Aorta (tissue), 5 donors: ENCODE results near the gene DEPDC1B. TPM values are rescaled to one million over a fixed set of nuclear protein-coding genes. Genes with fewer than 3 reads are reported as not detected.

ENCODE experiments used
- ATAC-seq: fragments of 200-7000 bp; cut with Tn5 transposase; one replicate; pipeline ENCODE4 v1.9.1; 2022; ENCODE audit warnings: moderate library complexity; ENCODE audit not compliant: low FRiP score
- DNase-seq, 2 donors: peaks; one replicate each; pipeline ENCODE4 v3.0.0-alpha.2; 2020
- H3K27ac ChIP-seq, 2 donors: one replicate each; pipeline ENCODE4 v1.5.1; 2013; ENCODE audit warnings: low read length in 2 of 2, mild to moderate bottlenecking in 2 of 2, moderate library complexity in 2 of 2, control low read depth in 1 of 2, inconsistent platforms in 1 of 2, low read depth in 1 of 2
- H3K27me3 ChIP-seq, 2 donors: one replicate each; pipeline ENCODE4 v1.6.1; 2013; ENCODE audit warnings: control low read depth in 1 of 2, low read length in 1 of 2, mild to moderate bottlenecking in 1 of 2, moderate library complexity in 1 of 2; ENCODE audit not compliant: insufficient read depth in 2 of 2, control insufficient read depth in 1 of 2
- H3K36me3 ChIP-seq, 2 donors: one replicate each; pipeline ENCODE4 v1.6.1; 2013; ENCODE audit warnings: control low read depth in 1 of 2, low read length in 1 of 2, mild to moderate bottlenecking in 1 of 2; ENCODE audit not compliant: insufficient read depth in 2 of 2, control insufficient read depth in 1 of 2
- H3K4me1 ChIP-seq, 2 donors: one replicate each; pipeline ENCODE4 v1.6.1; 2013; ENCODE audit warnings: low read length in 2 of 2, control low read depth in 1 of 2, mild to moderate bottlenecking in 1 of 2, moderate library complexity in 1 of 2; ENCODE audit not compliant: insufficient read depth in 2 of 2, control insufficient read depth in 1 of 2
- H3K4me3 ChIP-seq, 2 donors: one replicate each; pipeline ENCODE4 v1.5.1; 2013; ENCODE audit warnings: low read length in 2 of 2, control low read depth in 1 of 2, mild to moderate bottlenecking in 1 of 2
- H3K9me3 ChIP-seq: one replicate; pipeline ENCODE4 v1.6.1; 2013; ENCODE audit warnings: mild to moderate bottlenecking, low read length; ENCODE audit not compliant: control insufficient read depth
- WGBS, 2 donors: extraction: QIAGEN DNeasy Blood & Tissue Kit; methylation state at CpG; one replicate each; pipeline ENCODE4 v1.1.7; 2013; 5-methylcytosine and 5-hydroxymethylcytosine counted together
- intact Hi-C, 2 donors: fragments of 100-400 bp; cut with DNase I; formaldehyde crosslinking; loops; one replicate each; pipeline versions ENCODE4 v1.14.2 to v1.15.0; 2022
- polyA plus RNA-seq, 2 donors: library from polyadenylated mRNA; stranded (reverse); fragments of 200-250 nt; gene quantifications; one replicate each; pipeline ENCODE4 v1.2.3, GENCODE V29; 2013
- total RNA-seq, 2 donors: library from RNA; stranded (reverse); fragmentation: NEBNext Ultra II Directional; extraction: Animal tissue kit (Norgen Biotek cat#: 25700); gene quantifications; one replicate each; pipeline ENCODE4 v1.2.1, GENCODE V29; 2021
- donor health status: healthy with polysubstance abuse.
- donor health status: Bipolar disorder and iron deficiency.
- donor health status: DM: no; HTN: no; CAD: no.
- donor health status: DM: no; HTN: no; CAD: no.
- donor health status: DM: yes; HTN: yes; CAD: no.

DEPDC1B gene
- total and polyA plus RNA-seq, 4 donors: 0.48 to 2.1 (median 1.3) TPM; not detected in 1

- Histone ChIP-seq H3K27me3 (no peaks in the 10 kb centered on the region), H3K4me1 (no peaks in the 10 kb centered on the region), H3K27ac (no peak overlapping the region), H3K9me3 (no peaks in the 10 kb centered on the region), H3K36me3 (no peaks in the 10 kb centered on the region), H3K4me3 (no peak overlapping the region)
- no peak for DNase-seq
- no peak for ATAC-seq
- intact Hi-C loops: loop anchor here in 1 of 2 donors (5.0 kb wide), 1 partner anchor 867 kb away; no protein-coding TSS in a partner anchor
- WGBS, 2 donors: 79 to 84% methylated on average over 2 of the region's 2 CpGs
These were observed 25.5 kb downstream of the DEPDC1B start for GRCh38 chr5:60674251-60675069.

GRCh38 chr5:60673334-60673733, 26.6 kb downstream of the DEPDC1B start:
- no peak for ATAC-seq
- 96 to 98% methylated on average over 2 of the region's 2 CpGs for WGBS, 2 donors

DNA sequence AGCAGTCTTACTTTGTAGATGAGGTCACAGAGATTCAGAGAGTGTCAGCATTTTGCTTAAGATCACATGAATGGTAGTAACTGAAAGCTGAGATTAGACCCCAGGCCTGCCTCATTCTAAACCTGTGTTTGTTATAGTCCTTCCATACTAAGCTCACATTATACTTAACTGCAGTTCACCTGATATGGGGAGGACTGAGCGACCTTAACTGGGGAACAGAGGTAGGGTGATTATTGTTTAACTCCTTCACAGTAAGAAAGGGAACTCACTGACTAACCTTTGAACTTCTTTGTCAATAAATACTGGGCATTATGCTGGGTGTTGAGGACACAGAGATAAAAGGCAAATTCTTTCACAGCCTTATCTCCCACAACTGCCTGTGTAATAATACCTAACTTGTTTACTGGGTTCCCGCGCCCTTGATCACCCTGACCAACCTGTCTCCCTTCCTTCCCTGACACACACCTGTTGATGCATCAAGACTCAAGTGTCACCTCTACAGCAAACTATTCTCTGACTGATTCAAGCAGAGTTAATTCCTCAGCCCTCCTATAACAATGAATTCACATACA, 27.2 kb downstream of the DEPDC1B start:
- H3K4me3 ChIP-seq: no peak overlapping the region
- no peaks in the 10 kb centered on the region for H3K9me3 ChIP-seq
- WGBS, 2 donors: 94% methylated on average over 3 of the region's 3 CpGs
- intact Hi-C loops: loop anchor here in 1 of 2 donors (5.0 kb wide), 1 partner anchor 865 kb away; no protein-coding TSS in a partner anchor
- no peak overlapping the region for H3K27ac ChIP-seq
- H3K36me3 ChIP-seq: no peaks in the 10 kb centered on the region
- no peaks in the 10 kb centered on the region for H3K27me3 ChIP-seq
- no peak for DNase-seq
- H3K4me1 ChIP-seq: no peaks in the 10 kb centered on the region
- ATAC-seq: no peak

More at GRCh38 chr5:60673334-60673733, 26.6 kb downstream of the DEPDC1B start:
- H3K4me1 ChIP-seq: no peaks in the 10 kb centered on the region
- intact Hi-C loops: loop anchor here in 1 of 2 donors (5.0 kb wide), 1 partner anchor 866 kb away; no protein-coding TSS in a partner anchor
- no peaks in the 10 kb centered on the region for H3K9me3 ChIP-seq
- no peaks in the 10 kb centered on the region for H3K36me3 ChIP-seq
- H3K4me3 ChIP-seq: no peak overlapping the region
- no peak overlapping the region for H3K27ac ChIP-seq
- H3K27me3 ChIP-seq: no peaks in the 10 kb centered on the region
- no peak for DNase-seq

DNA sequence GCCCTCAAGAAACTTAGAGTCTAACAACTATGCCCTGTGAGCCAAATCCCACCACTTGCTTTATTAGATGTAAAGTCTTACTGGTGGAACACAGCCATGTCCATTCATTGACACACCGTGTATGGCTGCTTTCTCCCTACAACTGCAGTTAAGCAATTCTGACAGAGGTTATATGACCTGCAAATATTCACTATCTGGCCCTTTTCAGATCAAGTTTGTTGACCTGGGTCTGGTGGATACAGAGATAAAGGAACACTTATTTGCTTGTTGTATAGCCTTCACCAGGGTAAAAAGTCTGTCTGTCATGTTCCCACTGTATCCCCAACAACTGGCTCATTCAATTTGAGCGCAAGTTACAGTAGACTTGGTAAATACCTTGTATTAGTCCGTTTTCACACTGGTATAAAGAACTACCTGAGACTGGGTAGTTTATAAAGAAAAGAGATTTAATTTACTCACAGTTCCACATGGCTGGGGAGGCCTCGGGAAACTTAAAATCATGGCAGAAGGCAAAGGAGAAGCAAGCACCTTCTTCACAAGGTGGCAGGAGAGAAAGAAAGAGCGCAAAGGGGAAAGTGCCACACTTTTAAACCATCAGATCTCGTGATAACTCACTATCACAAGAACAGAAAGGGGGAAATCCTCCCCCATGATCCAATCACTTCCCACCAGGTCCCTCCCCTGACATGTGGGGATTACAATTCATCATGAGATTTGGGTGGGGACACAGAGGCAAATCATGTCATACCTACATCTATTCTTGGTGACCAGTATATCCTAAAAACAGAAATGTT, 27.9 kb downstream of the DEPDC1B start:
- ATAC-seq (no peak), DNase-seq (no peak)
- Histone ChIP-seq H3K9me3 (no peaks in the 10 kb centered on the region), H3K27me3 (no peaks in the 10 kb centered on the region), H3K4me1 (no peaks in the 10 kb centered on the region), H3K4me3 (no peak overlapping the region), H3K36me3 (no peaks in the 10 kb centered on the region), H3K27ac (no peak overlapping the region)
- WGBS, 2 donors: 93 to 94% methylated on average over 6 of the region's 6 CpGs
- intact Hi-C loops: loop anchor here in 1 of 2 donors (5.0 kb wide), 1 partner anchor 865 kb away; no protein-coding TSS in a partner anchor

DNA sequence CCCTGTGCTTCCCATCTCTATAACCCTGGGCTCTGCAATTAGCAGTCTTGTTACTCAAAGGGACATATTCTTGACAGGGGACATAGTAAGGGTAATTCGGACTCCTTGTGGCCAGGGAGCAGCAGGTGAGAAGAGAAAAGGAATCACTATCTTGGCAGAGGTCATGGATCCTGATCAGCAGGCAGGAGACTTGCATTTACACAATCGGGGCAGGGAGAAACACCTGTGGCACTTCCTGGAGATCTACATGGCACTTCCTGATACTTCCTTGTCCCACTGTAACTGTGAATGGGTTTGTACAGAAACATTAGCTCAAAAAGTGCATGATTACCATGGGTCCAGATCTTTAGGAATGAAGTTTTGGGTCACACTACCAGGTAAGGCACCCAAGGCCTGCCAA, 29.2 kb downstream of the DEPDC1B start:
- no peaks in the 10 kb centered on the region for H3K36me3 ChIP-seq
- ATAC-seq (no peak), DNase-seq (no peak)
- 90 to 94% methylated on average over 2 of the region's 2 CpGs for WGBS, 2 donors
- no peak overlapping the region for H3K27ac ChIP-seq
- intact Hi-C loops: loop anchor here in 1 of 2 donors (5.0 kb wide), 1 partner anchor 863 kb away; no protein-coding TSS in a partner anchor
- H3K4me1 ChIP-seq: no peaks in the 10 kb centered on the region
- H3K4me3 ChIP-seq: no peak overlapping the region
- no peaks in the 10 kb centered on the region for H3K27me3 ChIP-seq
- no peaks in the 10 kb centered on the region for H3K9me3 ChIP-seq

DNA sequence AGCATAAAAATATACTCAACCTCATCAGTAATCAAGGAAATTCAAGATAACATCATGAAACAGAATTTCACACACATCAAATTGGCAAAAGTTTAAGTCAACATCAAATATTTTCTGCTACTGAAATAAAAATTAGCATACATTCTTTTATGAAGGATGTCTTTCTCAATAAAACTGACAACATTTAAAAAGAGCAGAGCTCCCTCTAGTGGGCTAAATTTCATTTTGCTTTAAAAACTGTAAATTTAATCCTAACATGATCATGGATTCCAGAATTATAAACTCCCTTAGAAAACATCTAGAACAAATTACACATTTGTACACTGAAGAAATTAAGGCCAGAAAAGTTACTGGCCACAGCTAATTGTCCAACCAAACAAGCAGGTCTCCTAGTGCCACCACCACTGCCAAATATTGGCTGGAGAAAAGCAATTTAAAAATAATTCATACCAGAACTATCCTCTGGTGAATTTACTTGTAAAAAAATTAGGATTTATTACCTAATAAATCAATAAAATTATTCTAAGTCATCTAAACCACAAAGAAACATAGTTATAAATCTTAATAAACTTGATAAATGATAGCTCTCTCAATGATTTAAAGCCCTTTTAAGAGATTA, 31.2 kb downstream of the DEPDC1B start:
- ATAC-seq (no peak), DNase-seq (no peak)
- no peaks in the 10 kb centered on the region for H3K36me3 ChIP-seq
- intact Hi-C loops: loop anchor here in 1 of 2 donors (5.0 kb wide), 1 partner anchor 856 kb away; no protein-coding TSS in a partner anchor
- H3K9me3 ChIP-seq: no peaks in the 10 kb centered on the region
- no peaks in the 10 kb centered on the region for H3K4me1 ChIP-seq
- H3K27me3 ChIP-seq: no peaks in the 10 kb centered on the region
- no peak overlapping the region for H3K4me3 ChIP-seq
- H3K27ac ChIP-seq: no peak overlapping the region

GRCh38 chr5:60651872-60652620, 47.9 kb downstream of the DEPDC1B start:
- intact Hi-C loops: loop anchor here in 1 of 2 donors (5.0 kb wide), 2 partner anchors 55 to 840 kb away; no protein-coding TSS in a partner anchor
- Histone ChIP-seq H3K27me3 (no peaks in the 10 kb centered on the region), H3K27ac (no peak overlapping the region), H3K36me3 (no peaks in the 10 kb centered on the region), H3K4me1 (peaks cover 0 to 4% of the 10 kb centered on the region in 2 donors), H3K4me3 (no peak overlapping the region), H3K9me3 (no peaks in the 10 kb centered on the region)
- DNase-seq: no peak
- ATAC-seq: no peak
- WGBS, 2 donors: 89 to 94% methylated on average over 3 of the region's 3 CpGs
